ENCODE measurements around the gene FRMD4A.
"Not testable (repeated sequence)": the region's sequence is repeated elsewhere in the genome, so short reads cannot be mapped to it uniquely, and the experiment has no call there.

FRMD4A gene

DNA sequence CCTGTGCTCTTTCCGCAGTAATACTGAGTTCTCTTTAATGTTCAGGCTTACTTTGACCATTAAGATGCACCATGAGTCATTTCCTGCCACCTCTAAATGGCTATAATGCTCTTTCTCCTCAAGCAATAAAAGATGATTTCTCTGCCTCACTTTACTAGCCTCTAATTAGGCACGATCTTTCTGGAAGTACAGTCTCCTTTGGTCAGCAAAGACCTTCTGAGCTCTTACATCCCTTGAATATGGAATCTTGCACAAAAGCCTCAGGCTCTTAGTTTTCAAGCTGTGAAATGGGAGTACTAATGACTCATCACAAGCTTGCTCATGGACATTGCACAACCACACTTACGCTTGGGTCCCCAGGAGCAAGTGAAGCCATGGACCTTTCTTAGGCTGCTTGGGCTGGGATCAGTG, 85.9 kb downstream of the FRMD4A start:
- no peak overlapping the region for H3K27ac ChIP-seq (ENCODE audit: insufficient read depth, low read depth, low read length, poor library complexity, severe bottlenecking)
- H3K9me3 ChIP-seq (ENCODE audit: control insufficient read depth, low read length), result no peaks in the 10 kb centered on the region
- WGBS, 2 experiments, result 88 to 92% methylated on average over 3 of the region's 3 CpGs
- H3K4me1 ChIP-seq (ENCODE audit: control insufficient read depth, insufficient read depth, low read length), result peaks cover 5% of the 10 kb centered on the region
- H3K4me3 ChIP-seq (ENCODE audit: insufficient read depth, low read depth, low read length), result no peak overlapping the region
- no peaks in the 10 kb centered on the region for H3K36me3 ChIP-seq (ENCODE audit: control insufficient read depth, insufficient read depth, low read length)
- H3K27me3 ChIP-seq (ENCODE audit: control insufficient read depth, insufficient read depth, low read length, poor library complexity, severe bottlenecking), result no peaks in the 10 kb centered on the region

DNA sequence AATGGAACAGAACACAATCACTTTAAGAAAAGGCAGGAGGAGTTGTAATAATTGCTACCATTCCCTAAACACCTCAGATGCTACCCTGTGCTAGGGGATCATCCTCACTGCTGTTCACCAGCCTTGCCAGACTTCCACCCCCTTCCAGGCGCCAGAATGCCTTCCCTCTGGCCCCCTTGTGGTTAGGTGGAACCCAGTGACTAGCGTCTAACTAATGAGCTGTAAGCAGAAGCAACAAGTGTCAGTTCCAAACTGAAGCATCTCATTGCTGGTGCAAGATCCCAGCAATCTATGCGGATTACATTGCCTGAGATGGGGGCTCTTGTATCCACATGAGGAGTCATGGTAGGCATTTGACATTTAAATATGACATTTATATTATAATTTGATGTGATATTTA, 86.6 kb downstream of the FRMD4A start:
- Histone ChIP-seq H3K27me3 (ENCODE audit: control insufficient read depth, insufficient read depth, low read length, poor library complexity, severe bottlenecking) (no peaks in the 10 kb centered on the region), H3K9me3 (ENCODE audit: control insufficient read depth, low read length) (no peaks in the 10 kb centered on the region), H3K4me3 (ENCODE audit: insufficient read depth, low read depth, low read length) (no peak overlapping the region), H3K36me3 (ENCODE audit: control insufficient read depth, insufficient read depth, low read length) (no peaks in the 10 kb centered on the region), H3K27ac (ENCODE audit: insufficient read depth, low read depth, low read length, poor library complexity, severe bottlenecking) (no peak overlapping the region), H3K4me1 (ENCODE audit: control insufficient read depth, insufficient read depth, low read length) (peaks cover 5% of the 10 kb centered on the region)
- WGBS, 2 experiments, result 48 to 54% methylated on average over 3 of the region's 3 CpGs

GRCh38 chr10:14243221-14243620, 87.5 kb downstream of the FRMD4A start:
- Histone ChIP-seq H3K27ac (ENCODE audit: insufficient read depth, low read depth, low read length, poor library complexity, severe bottlenecking) (no peak overlapping the region), H3K4me1 (ENCODE audit: control insufficient read depth, insufficient read depth, low read length) (peaks cover 5% of the 10 kb centered on the region), H3K4me3 (ENCODE audit: insufficient read depth, low read depth, low read length) (no peak overlapping the region), H3K36me3 (ENCODE audit: control insufficient read depth, insufficient read depth, low read length) (no peaks in the 10 kb centered on the region), H3K27me3 (ENCODE audit: control insufficient read depth, insufficient read depth, low read length, poor library complexity, severe bottlenecking) (no peaks in the 10 kb centered on the region), H3K9me3 (ENCODE audit: control insufficient read depth, low read length) (no peaks in the 10 kb centered on the region)
- 92 to 97% methylated on average over 6 of the region's 6 CpGs for WGBS, 2 experiments

GRCh38 chr10:14241196-14241595, 89.5 kb downstream of the FRMD4A start:
- H3K27ac ChIP-seq (ENCODE audit: insufficient read depth, low read depth, low read length, poor library complexity, severe bottlenecking), result no peak overlapping the region
- no peaks in the 10 kb centered on the region for H3K36me3 ChIP-seq (ENCODE audit: control insufficient read depth, insufficient read depth, low read length)
- H3K4me1 ChIP-seq (ENCODE audit: control insufficient read depth, insufficient read depth, low read length), result peaks cover 5% of the 10 kb centered on the region
- 100% methylated on average over 1 of the region's 1 CpG; no CpG with 5 or more reads in 1 of the 2 experiments for WGBS, 2 experiments
- no peaks in the 10 kb centered on the region for H3K9me3 ChIP-seq (ENCODE audit: control insufficient read depth, low read length)
- H3K4me3 ChIP-seq (ENCODE audit: insufficient read depth, low read depth, low read length), result no peak overlapping the region
- H3K27me3 ChIP-seq (ENCODE audit: control insufficient read depth, insufficient read depth, low read length, poor library complexity, severe bottlenecking), result no peaks in the 10 kb centered on the region

DNA sequence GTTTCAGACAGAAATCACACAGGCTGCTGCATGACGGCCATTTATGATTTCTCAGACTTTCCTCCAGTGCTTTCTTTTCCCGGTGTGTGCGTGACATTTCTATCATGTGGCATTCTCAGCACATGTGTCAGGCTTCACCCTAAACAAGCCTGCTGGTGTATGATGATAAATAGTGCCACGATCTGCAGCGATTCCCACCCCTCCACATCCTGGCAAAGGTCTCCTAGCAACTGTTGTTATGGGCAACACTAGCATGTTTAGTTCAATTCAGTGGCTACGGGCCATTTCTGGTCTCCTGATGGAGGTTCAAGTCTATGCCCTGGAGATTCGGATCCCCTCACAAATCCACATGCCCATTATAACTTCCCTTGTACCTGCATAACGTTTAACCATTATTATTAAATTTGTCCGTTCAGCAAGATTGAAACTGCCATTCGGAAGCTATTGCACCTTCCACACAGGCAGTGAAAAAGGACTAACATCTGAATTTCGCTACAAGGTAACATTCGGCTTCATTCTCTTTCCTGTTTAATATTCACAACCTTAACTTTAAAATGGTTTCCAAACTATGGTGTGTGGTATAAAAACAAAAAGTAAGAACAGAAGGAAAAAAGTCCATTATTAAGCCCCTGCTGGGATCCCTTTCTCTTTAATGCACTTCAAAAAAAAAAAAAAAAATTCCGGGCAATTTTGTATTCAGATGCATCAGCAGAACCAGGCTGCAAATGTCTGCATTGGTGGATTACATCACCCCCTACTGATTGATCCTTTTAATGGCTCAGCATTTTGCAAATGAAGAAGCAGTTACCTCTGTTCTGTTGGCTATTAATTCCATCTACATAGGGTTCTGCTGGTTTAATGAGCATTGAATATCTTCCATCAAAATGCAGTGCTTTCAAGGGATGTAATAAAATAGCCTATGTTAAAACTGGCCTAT, 90.2 kb downstream of the FRMD4A start:
- WGBS, 2 experiments, result 50 to 55% methylated on average over 12 to 13 of the region's 13 CpGs
- H3K27ac ChIP-seq (ENCODE audit: insufficient read depth, low read depth, low read length, poor library complexity, severe bottlenecking), result no peak overlapping the region
- H3K36me3 ChIP-seq (ENCODE audit: control insufficient read depth, insufficient read depth, low read length), result no peaks in the 10 kb centered on the region
- no peaks in the 10 kb centered on the region for H3K9me3 ChIP-seq (ENCODE audit: control insufficient read depth, low read length)
- peaks cover 5% of the 10 kb centered on the region for H3K4me1 ChIP-seq (ENCODE audit: control insufficient read depth, insufficient read depth, low read length)
- no peak overlapping the region for H3K4me3 ChIP-seq (ENCODE audit: insufficient read depth, low read depth, low read length)
- no peaks in the 10 kb centered on the region for H3K27me3 ChIP-seq (ENCODE audit: control insufficient read depth, insufficient read depth, low read length, poor library complexity, severe bottlenecking)

DNA sequence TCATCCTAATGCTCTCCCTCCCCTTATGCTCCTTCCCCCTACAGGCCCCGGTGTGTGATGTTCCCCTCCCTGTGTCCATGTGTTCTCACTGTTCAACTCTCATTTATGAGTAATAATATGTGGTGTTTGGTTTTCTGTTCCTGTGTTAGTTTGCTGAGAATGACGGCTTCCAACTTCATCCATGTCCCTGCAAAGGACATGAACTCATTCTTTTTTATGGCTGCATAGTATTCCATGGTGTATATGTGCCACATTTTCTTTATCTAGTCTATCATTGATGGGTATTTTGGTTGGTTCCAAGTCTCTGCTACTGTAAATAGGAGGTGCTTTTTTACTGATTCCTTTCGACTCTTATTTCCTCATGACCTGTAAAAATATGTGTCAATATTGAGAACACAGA, 92.1 kb downstream of the FRMD4A start:
- H3K4me3 ChIP-seq (ENCODE audit: insufficient read depth, low read depth, low read length); H3K27me3 ChIP-seq (ENCODE audit: control insufficient read depth, insufficient read depth, low read length, poor library complexity, severe bottlenecking); H3K36me3 ChIP-seq (ENCODE audit: control insufficient read depth, insufficient read depth, low read length); H3K9me3 ChIP-seq (ENCODE audit: control insufficient read depth, low read length); H3K4me1 ChIP-seq (ENCODE audit: control insufficient read depth, insufficient read depth, low read length); H3K27ac ChIP-seq (ENCODE audit: insufficient read depth, low read depth, low read length, poor library complexity, severe bottlenecking): not testable (repeated sequence)
- 83 to 100% methylated on average over 1 of the region's 3 CpGs for WGBS, 2 experiments

DNA sequence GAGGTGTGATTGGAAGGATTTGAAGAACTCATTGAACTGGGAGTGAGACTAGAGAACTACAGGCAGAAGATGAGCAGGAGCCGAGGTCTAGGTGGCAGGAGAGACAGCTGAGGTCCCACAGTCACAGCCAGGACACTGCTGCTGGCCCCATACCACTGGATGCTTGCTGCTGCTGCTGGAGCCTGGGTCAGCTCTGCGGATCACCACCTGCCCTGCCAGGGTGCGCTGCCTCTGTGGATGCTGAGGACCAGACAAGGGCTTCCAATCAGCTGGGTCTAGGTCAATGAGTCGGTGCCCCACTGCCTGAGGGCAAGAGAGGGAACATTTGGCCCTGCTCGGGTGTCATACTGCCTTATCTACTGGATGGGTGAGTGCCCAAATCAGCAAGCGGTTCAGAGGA, 94.4 kb downstream of the FRMD4A start:
- peaks cover 5% of the 10 kb centered on the region for H3K4me1 ChIP-seq (ENCODE audit: control insufficient read depth, insufficient read depth, low read length)
- no peak overlapping the region for H3K4me3 ChIP-seq (ENCODE audit: insufficient read depth, low read depth, low read length)
- WGBS, 2 experiments, result 92 to 96% methylated on average over 6 of the region's 6 CpGs
- H3K36me3 ChIP-seq (ENCODE audit: control insufficient read depth, insufficient read depth, low read length), result no peaks in the 10 kb centered on the region
- H3K9me3 ChIP-seq (ENCODE audit: control insufficient read depth, low read length), result no peaks in the 10 kb centered on the region
- no peaks in the 10 kb centered on the region for H3K27me3 ChIP-seq (ENCODE audit: control insufficient read depth, insufficient read depth, low read length, poor library complexity, severe bottlenecking)
- no peak overlapping the region for H3K27ac ChIP-seq (ENCODE audit: insufficient read depth, low read depth, low read length, poor library complexity, severe bottlenecking)

DNA sequence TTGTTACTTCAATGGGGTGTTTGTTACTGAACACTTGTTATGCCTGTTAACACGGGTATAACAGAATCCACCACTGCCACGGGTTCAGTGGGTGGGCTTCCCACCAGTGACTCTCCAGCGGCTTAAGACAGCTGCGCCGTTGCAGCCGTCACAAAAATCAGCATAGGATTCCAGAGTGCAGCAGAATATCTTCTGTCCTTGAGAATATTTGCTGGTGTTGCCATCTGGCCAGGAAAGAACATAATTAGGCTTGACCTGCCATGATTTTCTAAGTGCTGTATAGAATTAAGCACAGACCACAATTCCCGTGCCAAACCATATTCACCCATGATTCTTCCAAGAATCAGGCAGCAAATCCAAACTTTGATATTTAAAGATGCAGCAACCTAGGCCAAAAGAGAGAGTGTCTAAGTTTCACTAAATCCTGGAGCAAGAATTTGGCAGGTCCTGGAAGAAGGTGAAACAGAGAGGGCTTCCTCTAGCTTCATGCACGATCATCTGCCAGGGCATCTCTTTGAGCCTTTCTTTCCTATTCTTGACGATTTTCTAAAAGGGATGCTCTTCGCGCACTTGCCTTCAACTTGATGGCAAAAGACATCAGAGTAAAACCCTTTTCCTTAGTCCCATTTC, 95.0 kb downstream of the FRMD4A start:
- H3K27me3 ChIP-seq (ENCODE audit: control insufficient read depth, insufficient read depth, low read length, poor library complexity, severe bottlenecking), result no peaks in the 10 kb centered on the region
- no peak overlapping the region for H3K27ac ChIP-seq (ENCODE audit: insufficient read depth, low read depth, low read length, poor library complexity, severe bottlenecking)
- peaks cover 5% of the 10 kb centered on the region for H3K4me1 ChIP-seq (ENCODE audit: control insufficient read depth, insufficient read depth, low read length)
- H3K4me3 ChIP-seq (ENCODE audit: insufficient read depth, low read depth, low read length), result no peak overlapping the region
- 91 to 93% methylated on average over 11 of the region's 11 CpGs for whole genome bisulfite sequencing, 2 experiments
- no peaks in the 10 kb centered on the region for H3K36me3 ChIP-seq (ENCODE audit: control insufficient read depth, insufficient read depth, low read length)
- H3K9me3 ChIP-seq (ENCODE audit: control insufficient read depth, low read length), result no peaks in the 10 kb centered on the region

DNA sequence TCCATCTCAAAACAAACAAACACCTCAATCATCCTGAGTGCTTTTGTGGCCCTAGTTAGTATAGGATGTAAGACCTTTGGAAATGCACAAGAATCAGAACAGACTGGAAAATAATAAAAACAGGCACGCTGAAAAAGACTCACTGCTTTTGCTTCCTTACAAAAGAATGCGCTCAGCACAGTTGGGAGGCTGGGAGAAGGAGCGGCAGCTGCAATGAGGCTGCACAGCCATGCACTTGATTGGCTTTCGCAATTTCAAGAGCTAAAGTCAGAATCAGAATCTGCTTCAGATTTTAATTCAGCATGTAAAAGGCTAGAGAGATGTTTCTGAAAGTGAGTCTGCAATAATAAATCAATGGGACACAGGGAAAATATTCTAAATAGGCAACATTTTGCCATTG, 97.2 kb downstream of the FRMD4A start:
- H3K4me3 ChIP-seq (ENCODE audit: insufficient read depth, low read depth, low read length), result no peak overlapping the region
- no peaks in the 10 kb centered on the region for H3K9me3 ChIP-seq (ENCODE audit: control insufficient read depth, low read length)
- H3K36me3 ChIP-seq (ENCODE audit: control insufficient read depth, insufficient read depth, low read length), result no peaks in the 10 kb centered on the region
- H3K27me3 ChIP-seq (ENCODE audit: control insufficient read depth, insufficient read depth, low read length, poor library complexity, severe bottlenecking), result no peaks in the 10 kb centered on the region
- 81 to 83% methylated on average over 4 of the region's 4 CpGs for WGBS, 2 experiments
- H3K4me1 ChIP-seq (ENCODE audit: control insufficient read depth, insufficient read depth, low read length), result no peaks in the 10 kb centered on the region
- no peak overlapping the region for H3K27ac ChIP-seq (ENCODE audit: insufficient read depth, low read depth, low read length, poor library complexity, severe bottlenecking)

- not testable (repeated sequence) for H3K9me3 ChIP-seq (ENCODE audit: control insufficient read depth, low read length); H3K27me3 ChIP-seq (ENCODE audit: control insufficient read depth, insufficient read depth, low read length, poor library complexity, severe bottlenecking); H3K4me1 ChIP-seq (ENCODE audit: control insufficient read depth, insufficient read depth, low read length); H3K27ac ChIP-seq (ENCODE audit: insufficient read depth, low read depth, low read length, poor library complexity, severe bottlenecking); H3K4me3 ChIP-seq (ENCODE audit: insufficient read depth, low read depth, low read length); H3K36me3 ChIP-seq (ENCODE audit: control insufficient read depth, insufficient read depth, low read length)
- WGBS, 2 experiments, result 93 to 96% methylated on average over 3 of the region's 3 CpGs
Measured at GRCh38 chr10:14228798-14229197, 101.9 kb downstream of the FRMD4A start.
